Breast epithelium (tissue), 4 donors: Measurements from ENCODE around the gene LMNTD2. TPM values are rescaled to one million over a fixed set of nuclear protein-coding genes. Genes with fewer than 3 reads are reported as not detected.

Source experiments
- DNase-seq, 2 donors: peaks; one replicate each; pipeline ENCODE4 v3.0.0-alpha.2; 2019; ENCODE audit warnings: low spot score in 2 of 2
- H3K27ac ChIP-seq, 2 donors: fragments of 200-600 bp; sonication (generic) in 1 of 2; one replicate each; pipeline ENCODE4 v1.5.1; 2016 to 2019; ENCODE audit warnings: mild to moderate bottlenecking in 1 of 2
- H3K27me3 ChIP-seq, 2 donors: fragments of 200-600 bp; sonication (generic) in 1 of 2; one replicate each; pipeline versions ENCODE4 v1.5.1 to v1.6.0; 2017 to 2019; ENCODE audit warnings: control low read depth in 1 of 2, mild to moderate bottlenecking in 1 of 2
- H3K36me3 ChIP-seq: fragments of 200-600 bp; one replicate; pipeline ENCODE4 v1.5.1; 2019
- H3K4me1 ChIP-seq, 2 donors: fragments of 200-600 bp; sonication (generic); one replicate each; pipeline ENCODE4 v1.5.1; 2016 to 2019; ENCODE audit warnings: control low read depth in 1 of 2
- H3K4me3 ChIP-seq, 3 donors: fragments of 200-600 bp; sonication (generic); 1 replicate in 2 of 3; 2 replicates in 1 of 3; pipeline ENCODE4 v1.5.1; 2016 to 2019; ENCODE audit warnings: mild to moderate bottlenecking in 3 of 3, moderate library complexity in 2 of 3
- H3K9me3 ChIP-seq, 2 donors: fragments of 200-600 bp; sonication (generic) in 1 of 2; one replicate each; pipeline ENCODE4 v1.5.1; 2016 to 2019; ENCODE audit warnings: control low read depth in 1 of 2
- CTCF ChIP-seq, 3 donors: fragments of 450-650 bp; IDR thresholded peaks; one replicate each; pipeline ENCODE4 v1.5.1; 2016 to 2017; ENCODE audit warnings: antibody characterized with exemption in 3 of 3, mild to moderate bottlenecking in 3 of 3, moderate library complexity in 3 of 3
- POLR2A ChIP-seq: fragments of 450-650 bp; IDR thresholded peaks from one replicate; pipeline ENCODE4 v1.6.1; 2016; ENCODE audit warnings: antibody characterized with exemption, mild to moderate bottlenecking, moderate library complexity
- POLR2AphosphoS5 ChIP-seq, 3 donors: sonication (generic); formaldehyde crosslinking; IDR thresholded peaks; one replicate each; pipeline ENCODE4 v1.6.1; 2017; ENCODE audit warnings: antibody characterized with exemption in 3 of 3
- intact Hi-C: fragments of 100-400 bp; cut with DNase I; formaldehyde crosslinking; loops from one replicate; pipeline ENCODE4 v1.15.1; 2023; ENCODE audit warnings: low total_unique reads
- total RNA-seq, 3 donors: library from RNA; depleted of rRNA; stranded (reverse); fragments of >200 nt; gene quantifications; one replicate each; pipeline ENCODE4 v1.1.0, GENCODE V29; 2016

Gene LMNTD2
- total RNA-seq, 3 donors from 2014 or later: 2.6 to 6.1 (median 5.2) TPM

- Histone ChIP-seq H3K4me3 (no peak overlapping the region), H3K9me3 (no peaks in the 10 kb centered on the region), H3K27ac (no peak overlapping the region), H3K36me3 (no peaks in the 10 kb centered on the region), H3K4me1 (no peaks in the 10 kb centered on the region), H3K27me3 (no peaks in the 10 kb centered on the region)
- TF ChIP-seq POLR2AphosphoS5 (IDR thresholded peaks at IDR 0.05): no peak
- TF ChIP-seq POLR2A: no peak
- no peak for TF ChIP-seq CTCF (IDR thresholded peaks at IDR 0.05)
- intact Hi-C loops: no loop called here
- no peak for DNase-seq
These were observed 19.1 kb downstream of the LMNTD2 start for GRCh38 chr11:541433-541885.

- DNase-seq: no peak
- TF ChIP-seq POLR2AphosphoS5 (IDR thresholded peaks at IDR 0.05) (no peak), POLR2A (no peak), CTCF (IDR thresholded peaks at IDR 0.05) (no peak)
- Histone ChIP-seq H3K4me3 (no peak overlapping the region), H3K27me3 (no peaks in the 10 kb centered on the region), H3K36me3 (no peaks in the 10 kb centered on the region), H3K4me1 (peaks cover 0 to 3% of the 10 kb centered on the region in 2 donors), H3K27ac (no peak overlapping the region), H3K9me3 (no peaks in the 10 kb centered on the region)
- intact Hi-C loops: no loop called here
These were observed 19.7 kb downstream of the LMNTD2 start for GRCh38 chr11:540583-541432.

GRCh38 chr11:539971-540481 is 20.5 kb downstream of the LMNTD2 start:
- Histone ChIP-seq H3K27me3 (no peaks in the 10 kb centered on the region), H3K9me3 (no peaks in the 10 kb centered on the region), H3K4me1 (peaks cover 0 to 3% of the 10 kb centered on the region in 2 donors), H3K27ac (no peak overlapping the region), H3K36me3 (no peaks in the 10 kb centered on the region), H3K4me3 (no peak overlapping the region)
- intact Hi-C loops: no loop called here
- DNase-seq: no peak
- no peak for TF ChIP-seq CTCF (IDR thresholded peaks at IDR 0.05)
- no peak for TF ChIP-seq POLR2A
- no peak for TF ChIP-seq POLR2AphosphoS5 (IDR thresholded peaks at IDR 0.05)

DNA sequence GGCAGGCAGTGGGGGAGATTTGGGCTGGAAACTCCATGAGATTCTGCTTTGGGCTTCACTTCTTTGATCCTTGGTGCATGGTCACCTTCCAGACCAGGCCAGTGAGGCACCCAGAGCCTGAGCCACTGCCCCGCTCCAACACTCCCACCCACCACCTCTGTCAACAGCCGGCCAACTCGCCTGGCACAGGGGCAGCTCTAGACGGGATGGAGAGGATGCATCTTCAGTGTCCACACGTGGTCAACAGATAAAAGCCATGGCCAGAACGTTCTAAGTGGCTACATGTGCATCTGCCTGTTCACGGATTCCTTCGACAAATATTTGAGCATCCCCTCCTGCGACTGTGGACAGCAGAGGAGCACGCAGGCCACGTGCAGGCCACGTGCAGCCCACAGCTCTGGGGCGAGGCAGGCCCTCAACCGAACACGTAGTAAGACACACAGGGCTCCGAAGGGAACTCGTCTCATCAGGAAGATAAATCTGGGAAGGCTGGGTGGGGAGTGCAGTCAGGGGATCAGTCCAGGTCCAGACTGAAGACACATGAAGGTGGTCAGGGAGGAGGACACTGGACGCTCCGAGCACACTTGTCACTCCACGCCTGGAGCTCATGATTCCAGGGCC is 22.0 kb downstream of the LMNTD2 start:
- H3K4me3 ChIP-seq: no peak overlapping the region
- no peaks in the 10 kb centered on the region for H3K36me3 ChIP-seq
- DNase-seq: no peak
- H3K9me3 ChIP-seq: no peaks in the 10 kb centered on the region
- TF ChIP-seq POLR2AphosphoS5 (IDR thresholded peaks at IDR 0.05): no peak
- TF ChIP-seq CTCF (IDR thresholded peaks at IDR 0.05): no peak
- TF ChIP-seq POLR2A: no peak
- H3K27ac ChIP-seq: no peak overlapping the region
- no peaks in the 10 kb centered on the region for H3K27me3 ChIP-seq
- peaks cover 8 to 9% of the 10 kb centered on the region in 2 donors for H3K4me1 ChIP-seq
- intact Hi-C loops: no loop called here
